BJ (cell line): Measurements from ENCODE around the gene ZNF536. TPM values are rescaled to one million over a fixed set of nuclear protein-coding genes. Genes with fewer than 3 reads are reported as not detected.

Experiments used
- CTCF ChIA-PET: fragments of 350-600 bp; formaldehyde crosslinking; extraction: SDS; loops from one replicate; lab custom pipeline; 2021; ENCODE audit warnings: antibody characterized with exemption, inconsistent platforms; lab: Yijun Ruan, JAX
- POLR2A ChIA-PET: fragments of 300-600 bp; sonication (Branson Sonifier 250); formaldehyde crosslinking; extraction: SDS; loops from one replicate; lab custom pipeline; 2021; ENCODE audit warnings: antibody characterized with exemption; lab: Charles Lee
- DNase-seq: peaks from one replicate; pipeline ENCODE4 v3.0.0-alpha.2; 2011; ENCODE audit warnings: low read depth
- H3K27me3 ChIP-seq: 2 replicates; pipeline ENCODE4 v1.6.0; 2011; ENCODE audit warnings: low read length; ENCODE audit not compliant: control insufficient read depth, insufficient read depth
- H3K36me3 ChIP-seq: 2 replicates; pipeline ENCODE4 v1.5.1; 2011; ENCODE audit warnings: low read length; ENCODE audit not compliant: control insufficient read depth, insufficient read depth
- H3K4me3 ChIP-seq: 2 replicates; pipeline ENCODE4 v1.5.1; 2011; ENCODE audit warnings: low read depth, mild to moderate bottlenecking, control low read depth, low read length
- polyA plus RNA-seq: library from polyadenylated mRNA; depleted of rRNA; stranded (reverse); fragments of >200 nt; gene quantifications from 2 replicates; pipeline ENCODE4 v1.2.3, GENCODE V29; 2011
- TF ChIP-seq, protein P1 (sequence below): IDR thresholded peaks from 2 replicates; pipeline ENCODE4 v1.5.1; 2011; ENCODE audit warnings: low read depth, mild to moderate bottlenecking, control low read depth, inconsistent platforms, low read length, moderate library complexity; ENCODE audit not compliant: insufficient read depth

The ZNF536 gene
- polyA plus RNA-seq, 1 experiment = not detected

DNA sequence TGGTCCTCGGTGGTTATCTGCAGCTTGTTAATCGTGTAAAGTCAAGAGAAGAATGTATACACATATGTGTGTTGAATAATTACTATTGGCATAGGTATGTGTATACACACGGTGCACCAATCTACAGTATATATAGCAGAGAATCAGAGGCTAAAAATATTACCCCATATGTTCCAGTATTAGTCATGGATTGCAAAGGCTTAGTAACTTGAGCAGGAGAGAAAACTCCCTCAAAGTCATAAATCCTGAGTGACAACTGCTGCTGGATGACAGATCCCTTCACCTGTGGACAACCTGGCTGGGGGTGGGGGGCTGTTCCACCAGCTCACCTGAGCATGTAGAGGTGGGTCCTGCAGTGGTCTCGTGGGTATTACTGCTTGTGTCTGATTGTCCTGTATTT lies 185.0 kb downstream of the ZNF536 start:
- POLR2A ChIA-PET = no interaction called here
- Histone ChIP-seq H3K4me3 (no peak overlapping the region), H3K27me3 (no peaks in the 10 kb centered on the region), H3K36me3 (no peaks in the 10 kb centered on the region)
- CTCF ChIA-PET = no interaction called here
- DNase-seq = no peak
- TF ChIP-seq, protein P1, sequence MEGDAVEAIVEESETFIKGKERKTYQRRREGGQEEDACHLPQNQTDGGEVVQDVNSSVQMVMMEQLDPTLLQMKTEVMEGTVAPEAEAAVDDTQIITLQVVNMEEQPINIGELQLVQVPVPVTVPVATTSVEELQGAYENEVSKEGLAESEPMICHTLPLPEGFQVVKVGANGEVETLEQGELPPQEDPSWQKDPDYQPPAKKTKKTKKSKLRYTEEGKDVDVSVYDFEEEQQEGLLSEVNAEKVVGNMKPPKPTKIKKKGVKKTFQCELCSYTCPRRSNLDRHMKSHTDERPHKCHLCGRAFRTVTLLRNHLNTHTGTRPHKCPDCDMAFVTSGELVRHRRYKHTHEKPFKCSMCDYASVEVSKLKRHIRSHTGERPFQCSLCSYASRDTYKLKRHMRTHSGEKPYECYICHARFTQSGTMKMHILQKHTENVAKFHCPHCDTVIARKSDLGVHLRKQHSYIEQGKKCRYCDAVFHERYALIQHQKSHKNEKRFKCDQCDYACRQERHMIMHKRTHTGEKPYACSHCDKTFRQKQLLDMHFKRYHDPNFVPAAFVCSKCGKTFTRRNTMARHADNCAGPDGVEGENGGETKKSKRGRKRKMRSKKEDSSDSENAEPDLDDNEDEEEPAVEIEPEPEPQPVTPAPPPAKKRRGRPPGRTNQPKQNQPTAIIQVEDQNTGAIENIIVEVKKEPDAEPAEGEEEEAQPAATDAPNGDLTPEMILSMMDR = no peak

DNA sequence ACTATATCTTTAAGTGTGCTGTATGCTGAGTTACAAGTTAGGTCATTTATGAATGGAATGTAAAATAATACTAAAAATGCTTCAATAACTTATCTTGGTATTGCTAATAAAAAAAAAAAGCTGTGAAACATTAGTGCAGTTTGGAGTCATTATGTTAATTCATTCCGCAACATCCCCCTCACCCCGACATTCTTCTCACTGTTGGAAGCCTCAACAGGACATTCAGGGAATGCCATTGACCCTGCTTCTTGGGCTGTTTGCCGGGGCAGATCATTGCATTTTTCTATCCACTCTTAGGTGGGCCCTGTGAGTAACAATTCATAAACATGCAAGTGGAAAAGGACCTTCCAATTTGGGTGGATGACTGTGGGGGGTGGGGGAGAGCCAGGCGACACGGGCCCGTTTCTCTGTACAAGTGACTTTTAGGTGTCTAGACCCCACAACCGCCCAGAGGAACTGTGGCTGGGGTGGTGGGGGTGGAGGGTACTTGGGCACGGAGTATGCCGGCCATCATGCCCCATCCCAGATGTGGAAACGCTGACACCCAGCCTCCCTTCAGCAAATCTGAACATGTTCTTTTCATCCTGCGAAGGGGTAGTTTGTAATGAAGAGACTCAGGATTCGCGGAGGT lies 185.9 kb downstream of the ZNF536 start:
- H3K27me3 ChIP-seq = no peaks in the 10 kb centered on the region
- POLR2A ChIA-PET = no interaction called here
- H3K36me3 ChIP-seq = no peaks in the 10 kb centered on the region
- no peak overlapping the region for H3K4me3 ChIP-seq
- TF ChIP-seq, protein P1 = no peak
- no peak for DNase-seq
- CTCF ChIA-PET = no interaction called here

DNA sequence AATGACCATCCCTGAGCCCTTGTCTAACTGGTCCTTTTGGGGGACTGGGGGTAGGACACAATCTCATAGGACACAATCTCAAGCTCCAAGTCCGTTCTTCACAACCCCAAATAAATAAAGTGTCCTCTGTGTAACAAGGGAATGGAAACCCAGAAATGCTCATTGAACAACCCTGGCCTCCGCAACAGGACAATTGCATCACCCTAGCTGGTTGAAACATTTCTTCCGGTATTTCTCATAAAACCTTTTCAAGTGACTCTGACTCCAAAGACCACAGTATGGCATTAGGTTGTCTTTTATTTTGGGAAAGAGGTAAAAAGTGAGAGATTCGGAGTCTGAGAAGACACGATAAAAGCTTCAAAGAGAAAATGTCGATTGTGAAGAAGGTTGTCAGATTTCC lies 186.6 kb downstream of the ZNF536 start:
- TF ChIP-seq, protein P1 = no peak

DNA sequence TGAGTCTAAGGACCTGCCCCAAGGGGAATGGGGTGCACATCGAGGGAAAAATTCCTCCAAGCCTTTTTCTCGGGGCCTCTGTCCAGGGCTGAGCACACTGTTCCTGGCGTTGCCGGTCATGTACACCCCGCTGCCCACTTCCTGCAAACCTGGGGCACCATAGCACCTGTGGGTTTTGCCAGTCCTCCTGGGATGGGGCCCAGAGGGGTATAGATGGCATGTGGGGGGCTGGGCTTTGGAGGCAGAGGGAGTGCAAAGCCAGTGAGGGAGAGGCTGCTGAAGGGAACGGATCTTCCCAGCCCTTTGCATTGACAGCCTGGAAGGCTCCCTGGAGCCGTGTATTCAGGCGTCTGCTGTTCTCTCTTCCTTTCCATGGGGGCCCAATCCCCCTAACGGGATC lies 187.3 kb downstream of the ZNF536 start:
- POLR2A ChIA-PET = no interaction called here
- no peak for DNase-seq
- TF ChIP-seq, protein P1 = no peak

More for the DNA sequence above, 186.6 kb downstream of the ZNF536 start:
- DNase-seq = no peak
- no peaks in the 10 kb centered on the region for H3K36me3 ChIP-seq
- CTCF ChIA-PET = no interaction called here
- no peaks in the 10 kb centered on the region for H3K27me3 ChIP-seq
- POLR2A ChIA-PET = no interaction called here
- no peak overlapping the region for H3K4me3 ChIP-seq

DNA sequence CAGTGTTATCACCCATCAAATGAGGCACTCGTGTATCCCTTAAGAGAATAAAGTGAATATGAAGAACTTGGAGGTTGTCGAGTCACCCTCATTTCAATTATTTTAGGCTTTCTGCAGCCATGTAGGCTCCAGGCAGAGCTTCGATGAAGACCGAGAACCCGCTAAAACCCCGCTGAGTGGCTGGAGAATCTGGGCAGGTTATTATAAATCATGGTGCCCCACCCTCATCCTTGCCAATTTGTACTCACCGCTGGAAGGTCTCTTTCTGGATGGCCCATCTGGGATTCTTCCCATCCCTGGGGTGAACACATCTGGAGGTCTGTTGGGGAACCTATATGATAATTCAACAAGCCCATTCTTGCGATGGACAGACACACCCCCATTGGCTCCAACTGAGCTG lies 190.8 kb downstream of the ZNF536 start:
- DNase-seq = no peak
- ChIA-PET POLR2A (no interaction called here), CTCF (interaction anchor here (0.9 kb wide), 1 partner anchor 104 kb away, joined by 3 read pairs; no protein-coding TSS in a partner anchor)
- TF ChIP-seq, protein P1 = no peak
- H3K4me3 ChIP-seq = no peak overlapping the region
- H3K36me3 ChIP-seq = no peaks in the 10 kb centered on the region
- no peaks in the 10 kb centered on the region for H3K27me3 ChIP-seq

More for the DNA sequence above, 187.3 kb downstream of the ZNF536 start:
- Histone ChIP-seq H3K27me3 (no peaks in the 10 kb centered on the region), H3K36me3 (no peaks in the 10 kb centered on the region), H3K4me3 (no peak overlapping the region)
- CTCF ChIA-PET = no interaction called here
